Measurements from ENCODE around the gene PLCB3. TPM values are rescaled to one million over a fixed set of nuclear protein-coding genes. Genes with fewer than 3 reads are reported as not detected.

PLCB3 gene
- total RNA-seq, 1 donor from 2014 or later, result 8.1 TPM

- Mint-ChIP-seq H3K27me3 (no peaks in the 10 kb centered on the region), H3K4me3 (peak within 1 kb of the TSS; percentile 94), H3K36me3 (ENCODE audit: low read depth) (peaks cover 50% of the 10 kb centered on the region), H3K27ac (peak within 1 kb of the TSS; percentile 99), H3K9me3 (no peaks in the 10 kb centered on the region), H3K4me1 (peaks cover 23% of the 10 kb centered on the region)
- CTCF ChIA-PET, result interaction anchor here (0.8 to 4.2 kb wide), 22 partner anchors 9 to 406 kb away, joined by 3 to 138 read pairs (median 7); partner anchors contain the start of genes BAD, CATSPERZ, CCDC88B and ESRRA
- ATAC-seq (ENCODE audit: low read depth) (peak; percentile 81), DNase-seq (peak; percentile 91)
- POLR2A ChIA-PET, result interaction anchor here (0.5 to 4.9 kb wide), 47 partner anchors 9 to 1950 kb away, joined by 3 to 94 read pairs (median 5); partner anchors contain the start of genes C11orf98, CCDC88B, CSKMT and ESRRA
- intact Hi-C loops (cut with micrococcal nuclease), result loop anchor here (1.0 to 5.0 kb wide), 14 partner anchors 13 to 424 kb away; partner anchors contain the start of genes CCDC88B, DNAJC4, ESRRA and GPR137
- TF ChIP-seq CTCF (IDR thresholded peaks at IDR 0.05), result no peak
Observed at GRCh38 chr11:64317961-64318765, 66.8 kb downstream of the PLCB3 start, which contains the start of gene PRDX5. Gene PRDX5 (plus strand): TSS chr11:64318121. CDS start chr11:64318216, 95 bp downstream.

Other genes starting within 250 kb of the PLCB3 start
- gene FLRT1, start 215.6 kb upstream of the PLCB3 start, total RNA-seq, result not detected in 2 replicates
- gene MACROD1, start 85.4 kb upstream of the PLCB3 start, total RNA-seq, result 4.5 and 5.5 TPM in 2 replicates
- gene STIP1, start 65.4 kb upstream of the PLCB3 start, total RNA-seq, result 155 and 159 TPM in 2 replicates
- gene FERMT3, start 44.8 kb upstream of the PLCB3 start, total RNA-seq, result 154 and 169 TPM in 2 replicates
- gene TRPT1, start 25.3 kb upstream of the PLCB3 start, total RNA-seq, result 50.6 and 51.3 TPM in 2 replicates
- 81.0 and 95.3 TPM in 2 replicates for gene NUDT22, start 25.3 kb upstream of the PLCB3 start, total RNA-seq
- gene DNAJC4, start 21.0 kb upstream of the PLCB3 start, total RNA-seq, result 47.5 and 53.3 TPM in 2 replicates
- 86.7 and 97.4 TPM in 2 replicates for gene VEGFB, start 16.9 kb upstream of the PLCB3 start, total RNA-seq
- gene FKBP2, start 10.4 kb upstream of the PLCB3 start, total RNA-seq, result 31.4 and 39.4 TPM in 2 replicates
- 112 and 127 TPM in 2 replicates for gene PPP1R14B, start 4.6 kb upstream of the PLCB3 start, total RNA-seq
- 21.7 and 26.6 TPM in 2 replicates for gene BAD, start 33.1 kb downstream of the PLCB3 start, total RNA-seq
- 48.6 and 53.1 TPM in 2 replicates for gene GPR137, start 34.3 kb downstream of the PLCB3 start, total RNA-seq
- 0.24 and 0.44 TPM in 2 replicates for gene KCNK4, start 39.8 kb downstream of the PLCB3 start, total RNA-seq
- not detected in 2 replicates for gene CATSPERZ, start 48.8 kb downstream of the PLCB3 start, total RNA-seq
- 44.8 and 48.3 TPM in 2 replicates for gene ESRRA, start 54.0 kb downstream of the PLCB3 start, total RNA-seq
- gene TRMT112, start 66.0 kb downstream of the PLCB3 start, total RNA-seq, result 156 and 175 TPM in 2 replicates
- 73.6 and 85.8 TPM in 2 replicates for gene PRDX5, start 66.6 kb downstream of the PLCB3 start, total RNA-seq
- 180 and 201 TPM in 2 replicates for gene CCDC88B, start 88.7 kb downstream of the PLCB3 start, total RNA-seq
- gene RPS6KA4, start 107.6 kb downstream of the PLCB3 start, total RNA-seq, result 18.0 and 22.6 TPM in 2 replicates